ENCODE results near the gene CAMTA1.

DNA sequence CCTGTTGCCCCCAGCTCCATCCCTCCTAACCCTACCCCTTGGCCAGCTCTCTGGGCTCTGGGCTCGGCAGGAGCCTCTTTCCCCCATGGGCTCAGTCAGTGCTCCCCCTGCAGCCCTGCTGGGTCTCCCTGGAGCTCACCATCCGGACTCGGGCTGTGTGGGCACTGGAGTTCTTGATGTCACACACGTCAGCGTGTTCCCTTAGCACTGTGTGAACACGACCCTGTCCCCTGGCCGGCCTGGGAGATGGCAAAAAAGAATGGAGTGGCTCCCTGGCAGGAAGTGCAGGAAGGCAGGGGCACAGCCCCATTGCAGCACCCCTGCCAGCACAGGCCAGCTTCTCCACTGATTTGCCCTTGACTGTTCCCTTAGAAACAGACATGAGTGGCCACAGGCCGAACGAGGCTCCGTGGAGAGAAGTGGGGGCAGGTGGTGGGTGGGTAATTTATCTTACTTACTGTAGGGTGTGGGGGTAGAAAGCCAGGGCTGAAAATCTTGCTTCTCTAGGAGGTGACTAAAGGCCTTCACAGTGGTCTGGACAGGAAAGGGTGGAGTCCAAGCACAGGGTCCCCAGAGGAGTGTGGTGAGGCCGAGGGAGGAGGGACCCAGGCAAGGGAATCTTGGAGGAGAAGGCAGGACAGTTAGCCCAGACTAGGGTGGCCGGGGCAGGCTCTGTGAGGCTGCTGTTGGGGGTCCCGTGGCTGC lies 604.1 kb downstream of the CAMTA1 start:
- TF ChIP-seq CTCF (conservative IDR thresholded peaks at IDR 0.05; ENCODE audit: low read length), result no peak
- no peak for TF ChIP-seq EZH2phosphoT487 (IDR thresholded peaks at IDR 0.05; ENCODE audit: borderline replicate concordance, low read depth, low read length)
